Epidermal melanocyte (primary cell): ENCODE results near the gene ADRA2B.
"Not testable (repeated sequence)": the region's sequence is repeated elsewhere in the genome, so short reads cannot be mapped to it uniquely, and the experiment has no call there.

ENCODE experiments used
- DNase-seq: peaks from one replicate; pipeline ENCODE4 v3.0.0; 2011; ENCODE audit warnings: low spot score; ENCODE audit not compliant: insufficient read length

The ADRA2B gene

DNA sequence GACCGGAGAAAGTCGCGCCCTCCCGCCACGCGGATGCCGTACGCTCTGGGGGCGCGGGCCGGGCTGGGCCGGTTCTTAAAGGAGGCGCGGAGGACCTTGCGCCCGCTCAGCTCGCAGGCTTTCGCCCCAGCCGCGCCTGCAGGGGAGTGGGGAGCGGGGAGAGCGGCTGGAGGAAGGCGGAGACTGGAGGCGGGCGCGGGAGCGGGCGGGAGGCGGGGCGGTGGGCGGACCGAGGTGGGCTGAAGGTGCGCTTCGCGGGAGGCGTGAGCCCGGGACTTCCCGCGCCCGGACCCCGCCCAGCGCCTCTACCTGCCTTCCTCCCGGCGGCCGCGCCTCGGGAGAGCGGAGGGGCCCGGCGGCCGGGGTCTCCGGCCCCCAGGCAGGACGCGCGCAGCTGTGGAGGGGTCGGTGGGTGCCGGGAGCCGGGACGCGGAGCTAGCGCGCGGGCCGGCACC, at the start of gene ADRA2B:
TSS of gene ADRA2B (minus strand) at position 148 of the 455 bp plus-strand sequence. CDS start 422 bp downstream, outside the sequence.
- no peak for DNase-seq

GRCh38 chr2:96164459-96165184, 48.3 kb upstream of the ADRA2B start:
- DNase-seq, result no peak

DNA sequence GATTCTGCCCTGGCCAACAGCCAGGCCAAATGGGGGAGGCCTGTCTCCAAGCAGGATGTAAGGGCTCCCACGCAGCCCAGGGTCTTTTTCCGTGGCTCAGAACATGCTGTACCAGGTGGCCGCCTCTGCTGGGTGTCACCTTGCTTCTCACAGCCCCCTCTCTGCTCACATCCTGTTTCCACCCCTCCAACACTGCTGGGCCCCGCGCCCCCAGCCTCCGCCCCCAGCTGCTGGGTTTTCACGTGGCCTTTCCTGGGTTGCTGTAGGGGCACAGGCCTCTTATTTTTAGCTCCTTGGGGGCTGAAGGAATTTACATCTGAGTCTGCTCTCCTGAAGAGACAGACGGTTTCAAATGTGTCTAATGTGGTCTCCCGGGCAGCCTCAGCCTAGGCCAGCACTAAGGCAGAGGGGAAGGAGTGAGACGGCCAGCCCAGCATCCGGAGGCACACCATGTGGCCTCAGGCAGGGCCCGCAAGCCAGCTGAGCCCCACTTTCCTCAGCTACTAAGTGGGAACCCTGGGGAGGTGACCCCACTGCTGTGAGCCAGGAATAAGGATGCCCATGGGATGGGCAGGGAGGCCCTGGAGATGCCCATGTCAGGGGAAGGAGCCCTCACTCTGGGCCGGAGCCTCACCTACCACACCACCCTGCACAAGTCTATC, 47.5 kb upstream of the ADRA2B start:
- DNase-seq, result no peak

DNA sequence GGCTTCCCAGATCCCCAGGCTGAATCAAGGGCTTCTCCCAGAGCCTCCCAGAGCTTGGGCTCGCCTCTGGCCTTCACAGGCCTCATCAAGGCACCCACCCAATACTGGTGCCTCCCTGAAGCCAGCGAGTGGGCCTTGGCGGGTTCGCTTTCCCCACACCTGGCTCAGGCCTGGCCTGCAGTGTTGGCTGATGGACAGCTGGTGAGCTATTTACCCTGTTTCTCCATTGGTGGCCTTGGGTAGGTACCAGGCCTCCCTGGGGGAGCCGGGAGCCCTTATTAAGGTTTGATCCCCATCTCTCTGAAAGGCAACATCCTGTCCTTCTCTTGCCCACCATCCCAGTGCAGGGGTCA, 47.0 kb upstream of the ADRA2B start:
- no peak for DNase-seq

DNA sequence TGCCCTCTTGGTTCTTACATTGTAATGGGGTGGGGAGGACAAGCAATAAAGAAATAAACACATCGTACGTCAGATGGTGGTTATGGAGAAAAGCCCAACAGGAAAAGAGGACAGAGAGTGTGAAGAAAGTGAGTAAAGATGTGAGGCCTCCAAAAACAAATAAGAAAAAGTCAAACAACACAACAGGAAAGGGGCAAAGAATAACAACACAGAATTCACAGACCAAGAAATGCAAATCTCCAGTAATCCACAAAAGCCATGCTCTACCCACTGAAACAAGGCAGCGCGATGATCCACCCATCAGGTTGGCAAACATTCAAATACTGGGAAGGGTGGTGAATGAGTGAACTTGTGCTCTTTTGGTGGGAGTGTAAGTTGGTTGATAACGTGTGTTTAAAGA, 45.5 kb upstream of the ADRA2B start:
- no peak for DNase-seq

DNA sequence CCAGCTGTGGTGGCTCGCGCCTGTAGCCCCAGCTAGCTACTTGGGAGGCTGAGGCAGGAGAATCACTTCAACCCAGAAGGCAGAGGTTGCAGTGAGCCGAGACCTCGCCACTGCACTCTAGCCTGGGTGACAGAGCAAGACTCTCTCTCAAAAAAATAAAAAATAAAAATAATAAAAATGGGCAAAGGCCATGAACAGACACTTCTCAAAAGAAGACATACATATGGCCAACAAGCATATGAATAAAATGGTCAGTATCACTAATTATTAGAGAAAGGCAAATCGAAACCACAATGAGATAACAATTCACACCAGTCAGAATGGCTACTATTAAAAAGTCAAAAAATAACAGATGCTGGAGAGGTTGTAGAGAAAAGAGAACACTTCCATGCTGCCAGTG, 44.0 kb upstream of the ADRA2B start:
- not testable (repeated sequence) for DNase-seq

DNA sequence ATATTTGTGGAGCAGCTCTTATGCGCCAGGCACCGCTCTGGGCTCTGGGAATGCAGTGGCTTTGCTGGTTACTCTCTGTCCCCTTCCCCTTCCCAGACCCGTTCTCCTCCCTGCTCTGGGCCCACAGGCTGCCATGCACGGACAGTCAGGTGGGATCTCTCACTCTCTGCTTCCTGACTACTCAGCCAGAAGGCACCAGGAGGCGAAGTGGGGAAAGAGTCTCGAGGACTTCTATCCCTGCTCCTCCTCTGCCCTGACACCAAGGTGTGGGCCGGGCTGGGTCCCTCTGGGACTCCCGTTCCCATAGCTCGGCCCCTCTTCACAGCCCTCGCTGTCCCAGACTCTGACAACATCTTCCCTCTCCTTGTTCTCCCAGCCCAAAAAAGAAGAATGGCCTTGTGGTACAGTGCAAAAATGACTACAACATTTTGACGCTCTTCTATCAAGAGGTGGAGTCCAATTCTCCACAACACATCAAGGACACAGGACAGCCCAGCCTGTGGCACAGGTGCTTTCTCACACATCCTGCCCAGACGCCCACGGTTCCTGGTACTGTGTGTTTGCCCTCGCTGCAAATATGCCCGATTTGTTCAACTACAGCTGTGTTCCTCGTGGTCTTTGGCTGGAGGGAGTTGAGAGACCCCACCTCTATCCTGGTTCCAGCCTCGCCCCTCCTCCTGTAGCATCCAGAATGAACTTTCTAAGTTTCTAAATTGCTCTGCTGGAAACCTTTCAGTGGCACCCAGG, 42.9 kb upstream of the ADRA2B start:
- DNase-seq, result no peak

DNA sequence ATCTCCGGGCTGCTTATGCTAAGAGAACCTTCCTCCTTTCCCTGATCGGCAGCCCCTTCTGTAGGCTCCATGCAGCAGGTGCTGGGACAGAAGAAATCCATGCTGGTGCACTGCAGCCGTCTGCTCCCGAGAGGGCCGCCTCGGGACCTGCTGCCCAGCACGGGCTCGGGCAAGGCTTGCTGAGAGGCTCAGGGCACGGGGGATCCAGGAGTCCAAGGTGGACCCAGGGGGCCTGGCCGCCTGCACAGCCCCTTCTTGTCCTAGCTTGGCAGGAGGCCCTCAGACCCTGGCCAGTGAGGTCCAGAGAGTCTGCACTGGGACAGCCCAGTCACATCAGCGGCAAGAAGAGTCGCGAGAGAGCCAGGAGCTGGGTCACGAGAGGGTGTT, 42.2 kb upstream of the ADRA2B start:
- DNase-seq, result no peak

DNA sequence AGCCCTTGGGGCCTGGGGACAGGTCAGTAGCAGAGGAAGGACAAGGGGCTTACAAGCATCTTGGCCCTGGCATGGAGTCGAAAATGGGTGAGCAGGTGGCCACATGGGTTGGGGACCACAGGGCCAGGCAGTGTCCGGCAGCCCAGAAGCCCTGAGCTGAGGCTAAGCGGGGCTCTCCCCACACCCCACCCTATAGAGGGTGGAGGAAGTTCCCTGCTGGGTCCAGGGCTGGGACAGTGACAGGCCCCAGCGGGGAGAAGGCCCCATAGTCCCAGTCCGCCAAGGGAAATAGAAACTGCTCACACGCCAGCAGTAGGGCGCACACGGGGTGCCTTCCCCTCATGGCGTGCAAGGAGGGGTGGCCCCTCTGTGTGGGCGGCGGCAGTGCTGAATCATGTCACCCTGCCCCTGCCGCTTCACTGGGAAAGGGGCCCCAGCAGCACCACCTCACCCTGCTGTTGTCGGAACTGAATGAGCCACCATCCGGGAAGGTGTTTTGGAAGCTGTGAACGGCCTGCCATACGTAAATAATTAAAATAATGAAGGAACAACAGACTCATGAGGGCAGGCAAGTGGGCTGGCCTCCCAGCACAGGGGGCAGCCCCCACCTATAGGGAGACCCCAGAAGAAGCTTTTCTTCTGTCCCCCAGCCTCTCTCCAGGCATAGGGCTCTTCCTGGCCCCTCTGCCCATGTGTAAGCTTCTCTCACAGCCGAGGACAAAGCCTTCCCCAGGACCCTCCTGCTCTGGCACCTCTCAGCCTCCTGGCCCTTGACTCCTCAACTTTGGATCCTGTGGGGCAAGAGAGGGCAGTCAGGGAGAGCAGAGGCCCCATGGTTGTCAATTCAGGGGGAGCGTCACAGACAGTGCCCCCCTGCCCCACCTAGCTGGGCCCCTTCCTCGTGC, 41.5 kb upstream of the ADRA2B start:
- DNase-seq, result no peak

DNA sequence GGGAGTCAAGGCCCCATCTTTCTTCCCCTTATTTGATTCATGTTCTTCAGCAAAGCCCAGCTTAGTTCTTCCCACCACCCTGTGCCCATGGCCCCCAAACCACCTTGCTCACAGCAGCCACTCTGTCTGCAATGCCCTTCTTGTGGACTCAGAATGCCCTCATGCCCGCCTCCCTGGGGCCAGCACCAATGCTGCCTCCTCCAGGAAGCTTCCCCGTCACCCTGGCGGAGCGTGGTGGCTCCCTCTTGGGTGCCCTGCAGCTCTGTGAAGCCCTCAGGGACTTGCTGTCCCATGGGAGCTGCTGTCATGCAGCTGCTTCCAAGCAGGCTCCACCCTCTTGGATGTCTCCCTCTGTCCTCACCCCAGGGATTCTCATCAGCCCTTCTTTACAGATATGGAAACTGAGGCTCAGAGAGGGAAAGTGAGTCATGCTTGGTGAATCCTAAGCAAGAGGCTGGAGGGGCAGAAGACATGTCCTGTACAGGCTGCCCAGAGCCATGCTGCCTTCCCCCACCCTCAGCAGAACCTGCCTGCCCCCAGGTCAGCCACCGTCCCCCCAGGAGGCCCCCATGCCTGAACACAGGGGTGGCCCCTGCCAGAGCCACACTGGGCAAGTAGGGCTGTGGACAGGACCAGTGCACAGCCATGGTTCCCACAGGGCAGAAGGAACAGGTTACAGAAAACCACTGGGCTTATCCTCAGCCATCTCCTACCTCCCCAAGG, 40.7 kb upstream of the ADRA2B start:
- DNase-seq, result no peak

- no peak for DNase-seq
Measured at GRCh38 chr2:96156011-96156820, 39.8 kb upstream of the ADRA2B start.

DNA sequence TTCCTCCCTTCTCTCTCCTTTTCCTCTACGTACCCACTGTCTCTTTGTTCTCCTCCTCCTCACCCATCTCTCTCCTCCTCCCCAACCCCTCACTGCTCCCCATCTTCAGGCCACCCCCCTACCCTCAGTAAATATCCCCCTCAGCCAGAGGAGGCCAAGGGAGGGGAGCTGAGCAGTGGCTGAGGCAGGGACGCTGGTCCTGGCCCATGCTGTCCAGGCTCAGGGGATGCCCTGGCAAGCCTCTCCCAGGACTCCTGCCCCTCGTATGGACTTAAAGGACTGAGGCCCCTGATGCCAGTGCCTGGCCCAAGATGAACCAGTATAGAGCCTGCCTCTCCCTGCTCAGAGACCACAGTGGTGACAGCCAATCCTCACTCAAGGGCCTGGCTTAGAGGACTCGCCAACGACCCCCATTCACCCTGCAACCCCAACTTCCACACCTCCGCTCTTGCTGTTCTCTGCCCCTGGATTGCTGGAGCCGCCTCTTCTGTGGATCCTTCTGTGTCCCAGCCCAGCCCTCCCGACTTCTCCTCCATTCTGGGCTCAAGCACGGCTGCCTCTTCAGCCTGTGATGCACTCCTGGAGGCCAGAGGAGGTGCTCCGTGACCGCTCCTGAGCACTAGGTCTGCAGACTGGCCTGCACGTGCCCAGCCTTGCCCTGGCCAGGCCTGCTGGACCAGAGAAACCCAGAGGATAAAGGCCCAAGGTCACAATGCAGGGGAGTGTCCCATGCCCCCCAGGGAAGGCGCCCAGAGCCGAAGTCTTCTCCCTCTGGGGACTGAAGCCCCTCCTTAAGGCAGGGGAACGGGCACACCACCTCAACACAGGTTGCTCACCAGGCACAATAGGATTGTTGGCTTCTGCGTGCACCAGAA, 38.4 kb upstream of the ADRA2B start:
- DNase-seq, result no peak

DNA sequence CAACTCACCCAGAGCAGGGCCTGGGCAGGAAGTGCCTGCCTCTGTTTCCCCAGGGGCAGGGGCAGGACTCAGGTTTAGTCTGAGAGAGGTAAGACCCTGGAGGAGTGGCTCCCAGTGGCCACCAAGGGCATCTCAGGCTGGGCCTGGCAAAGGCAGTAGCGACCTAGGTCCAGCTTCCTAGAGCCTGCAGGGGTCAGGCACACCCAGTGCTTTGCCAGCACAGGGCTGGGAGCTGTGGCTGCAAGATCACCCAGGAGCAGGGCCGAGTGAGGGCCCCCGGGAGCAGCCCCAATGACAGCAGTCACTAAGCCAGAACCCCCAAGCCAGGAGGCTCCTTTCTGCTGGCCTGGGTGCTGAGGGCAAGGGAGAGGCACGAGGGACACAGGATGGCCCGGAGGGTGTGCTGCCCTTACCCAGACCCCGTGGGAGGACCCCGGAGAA, 37.6 kb upstream of the ADRA2B start:
- DNase-seq, result no peak

DNA sequence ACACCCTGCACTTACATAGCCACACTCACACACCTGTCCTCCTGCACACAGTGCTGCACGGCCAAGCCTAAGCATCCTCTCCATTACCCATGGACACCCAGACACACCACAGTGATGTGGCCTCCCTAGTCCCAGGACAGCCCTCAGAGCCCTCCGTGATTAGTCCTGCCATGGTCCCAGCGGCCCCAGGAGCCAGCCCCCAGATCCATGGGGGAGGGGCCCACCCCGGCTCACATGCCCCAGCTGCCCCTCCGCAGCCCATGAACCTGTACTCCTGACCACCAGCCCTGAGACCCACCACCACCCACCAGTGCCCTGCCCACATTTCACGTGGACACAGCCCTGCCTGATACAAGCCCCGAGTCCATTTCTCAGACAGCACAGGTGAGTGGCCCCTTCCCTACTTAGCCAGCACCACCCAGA, 36.9 kb upstream of the ADRA2B start:
- DNase-seq, result no peak

DNA sequence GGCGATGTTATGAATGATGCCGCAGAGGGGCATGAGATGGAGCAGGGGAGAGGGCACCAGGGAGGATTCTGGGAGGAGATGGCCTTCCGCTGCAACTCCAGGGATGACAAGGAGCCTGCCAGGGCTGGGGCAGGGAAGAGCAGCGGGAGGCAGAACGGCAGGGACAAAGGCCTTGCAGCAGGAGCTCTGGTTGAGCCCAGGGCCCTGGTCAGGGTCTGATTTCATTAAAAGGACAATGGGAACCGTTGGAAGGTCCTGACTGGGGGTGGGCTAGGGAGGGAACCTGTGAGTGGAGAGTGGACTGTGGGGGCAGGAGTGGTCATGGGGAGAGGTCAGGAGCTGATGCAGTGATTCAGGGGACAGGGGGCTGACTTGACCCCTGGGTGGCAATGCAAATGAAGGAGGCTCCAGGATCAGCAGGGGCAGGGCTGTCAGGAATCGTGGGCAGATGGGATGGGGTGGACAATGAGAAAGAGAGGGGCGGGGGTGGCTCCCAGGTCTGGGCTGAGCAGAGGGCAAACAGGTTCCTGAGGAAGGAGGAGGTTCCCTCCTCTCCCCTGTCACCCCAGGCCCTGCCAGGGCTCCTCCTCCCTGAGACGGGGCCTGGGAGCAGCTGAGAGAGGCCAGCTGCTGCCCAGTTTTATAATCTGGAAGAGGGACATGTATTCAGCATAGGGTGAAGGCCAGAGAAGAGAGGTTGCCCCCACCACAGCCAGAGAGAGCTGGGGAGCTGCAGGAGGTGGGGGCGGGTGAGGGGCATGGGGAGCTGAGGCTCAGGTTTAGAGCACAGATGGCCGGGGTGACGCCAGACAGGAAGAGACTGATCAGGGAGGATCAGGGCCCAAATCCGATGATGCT, 36.2 kb upstream of the ADRA2B start:
- DNase-seq, result no peak

- DNase-seq, result no peak
Measured at GRCh38 chr2:96151595-96152303, 35.4 kb upstream of the ADRA2B start.
